Neural progenitor cell (in vitro differentiated cells): ENCODE measurements around the gene LGALS13. TPM values are rescaled to one million over a fixed set of nuclear protein-coding genes. Genes with fewer than 3 reads are reported as not detected.

ENCODE experiments used
- DNase-seq: peaks from one replicate; pipeline ENCODE4 v3.0.0-alpha.2; 2016; ENCODE audit warnings: low spot score
- H2AFZ ChIP-seq: fragments of 200-600 bp; sonication (generic); replicated peaks from 2 replicates; pipeline ENCODE4 v1.6.1; 2016; ENCODE audit warnings: antibody characterized with exemption
- H3F3A ChIP-seq: fragments of 200-600 bp; sonication (generic); 2 replicates; pipeline ENCODE4 v1.6.1; 2016; ENCODE audit warnings: antibody characterized with exemption, low read depth
- H3K27ac ChIP-seq: fragments of 200-600 bp; sonication (generic); 2 replicates; pipeline ENCODE4 v1.5.1; 2016; ENCODE audit warnings: mild to moderate bottlenecking
- H3K27me3 ChIP-seq: fragments of 200-600 bp; sonication (generic); 2 replicates; pipeline ENCODE4 v1.6.1; 2016; ENCODE audit warnings: mild to moderate bottlenecking, moderate library complexity
- H3K36me3 ChIP-seq: fragments of 200-600 bp; sonication (generic); 2 replicates; pipeline ENCODE4 v1.5.1; 2016
- H3K4me1 ChIP-seq: fragments of 200-600 bp; sonication (generic); 2 replicates; pipeline ENCODE4 v1.6.1; 2016; ENCODE audit warnings: mixed run types
- H3K4me2 ChIP-seq: fragments of 200-600 bp; sonication (generic); 2 replicates; pipeline ENCODE4 v1.6.1; 2016
- H3K4me3 ChIP-seq: fragments of 200-600 bp; sonication (generic); 2 replicates; pipeline ENCODE4 v1.5.1; 2016
- H3K79me2 ChIP-seq: fragments of 200-600 bp; sonication (generic); 2 replicates; pipeline ENCODE4 v1.6.1; 2016; ENCODE audit warnings: low read depth
- H3K9ac ChIP-seq: fragments of 200-600 bp; sonication (generic); 2 replicates; pipeline ENCODE4 v1.6.1; 2016
- H3K9me3 ChIP-seq: fragments of 200-600 bp; sonication (generic); 2 replicates; pipeline ENCODE4 v1.5.1; 2016; ENCODE audit warnings: low read depth
- H4K20me1 ChIP-seq: fragments of 200-600 bp; sonication (generic); 2 replicates; pipeline ENCODE4 v1.6.1; 2016; ENCODE audit warnings: low read depth
- H3K27ac Mint-ChIP-seq: 3 replicates; pipeline ENCODE4 v1.8.0; 2021; ENCODE audit warnings: mixed read lengths
- H3K27me3 Mint-ChIP-seq: 2 replicates; pipeline ENCODE4 v1.8.0; 2022; ENCODE audit warnings: low read depth, mild to moderate bottlenecking, inconsistent platforms, moderate library complexity, mixed read lengths; ENCODE audit not compliant: insufficient read depth
- H3K36me3 Mint-ChIP-seq: 3 replicates; pipeline ENCODE4 v1.8.0; 2021; ENCODE audit warnings: mixed read lengths
- H3K4me1 Mint-ChIP-seq: 3 replicates; pipeline ENCODE4 v1.8.0; 2021; ENCODE audit warnings: mixed read lengths
- H3K4me3 Mint-ChIP-seq: 3 replicates; pipeline ENCODE4 v1.8.0; 2021; ENCODE audit warnings: mild to moderate bottlenecking, moderate library complexity, mixed read lengths
- H3K9me3 Mint-ChIP-seq: 3 replicates; pipeline ENCODE4 v1.8.0; 2020; ENCODE audit warnings: mixed read lengths
- EZH2 ChIP-seq: fragments of 200-600 bp; sonication (generic); IDR thresholded peaks from 2 replicates; pipeline ENCODE4 v1.6.1; 2017; ENCODE audit warnings: antibody characterized with exemption, mild to moderate bottlenecking, moderate library complexity
- EZH2phosphoT487 ChIP-seq: fragments of 200-600 bp; sonication (generic); IDR thresholded peaks from 2 replicates; pipeline ENCODE4 v1.6.1; 2017; ENCODE audit warnings: antibody characterized with exemption
- total RNA-seq: library from RNA; depleted of rRNA; stranded (reverse); fragments of >200 nt; gene quantifications from 2 replicates; pipeline ENCODE4 v1.2.3, GENCODE V29; 2015; ENCODE audit warnings: low replicate concordance
- TF ChIP-seq, protein P1 (sequence below): fragments of 200-600 bp; sonication (generic); IDR thresholded peaks from 2 replicates; pipeline ENCODE4 v1.5.1; 2017; ENCODE audit warnings: antibody characterized with exemption, mild to moderate bottlenecking

Gene LGALS13, protein sequence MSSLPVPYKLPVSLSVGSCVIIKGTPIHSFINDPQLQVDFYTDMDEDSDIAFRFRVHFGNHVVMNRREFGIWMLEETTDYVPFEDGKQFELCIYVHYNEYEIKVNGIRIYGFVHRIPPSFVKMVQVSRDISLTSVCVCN
- total RNA-seq: not detected in 2 replicates

DNA sequence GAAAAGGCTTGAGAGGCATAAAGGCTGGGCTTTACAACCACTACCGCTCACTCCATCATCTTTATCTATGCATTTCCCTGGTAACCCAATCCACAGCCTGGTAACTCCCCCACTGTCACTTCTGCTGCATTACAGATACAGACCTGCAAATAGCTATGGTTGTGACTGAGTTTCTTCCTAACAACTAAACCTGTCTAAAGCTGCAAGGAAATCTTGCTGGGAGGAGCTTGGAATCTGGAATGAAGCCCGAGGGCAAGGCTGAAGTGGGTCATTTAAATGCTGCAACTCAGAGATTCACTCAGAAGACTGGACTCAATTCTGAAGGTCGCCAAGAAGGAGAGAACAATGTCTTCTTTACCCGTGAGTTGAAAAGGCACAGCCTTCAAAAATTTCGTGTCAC lies at the start of gene LGALS13:
Gene LGALS13, plus strand, starts transcription at position 301 of the 400 bp plus-strand sequence. Its CDS starts 45 bp downstream, at position 346.
- DNase-seq: no peak
- Histone ChIP-seq H3K79me2 (no peaks in the 10 kb centered on the region), H3K9ac (no peak within 1 kb of the TSS), H2AFZ (no peak within 1 kb of the TSS), H3K27me3 (peaks cover 8% of the 10 kb centered on the region), H3K4me2 (no peak within 1 kb of the TSS), H3K4me1 (no peaks in the 10 kb centered on the region), H3F3A (no peaks in the 10 kb centered on the region), H3K4me3 (no peak within 1 kb of the TSS), H4K20me1 (no peaks in the 10 kb centered on the region), H3K9me3 (no peaks in the 10 kb centered on the region), H3K36me3 (no peaks in the 10 kb centered on the region), H3K27ac (no peak within 1 kb of the TSS)
- no peak within 1 kb of the TSS for H3K4me3 Mint-ChIP-seq
- TF ChIP-seq EZH2: no peak
- TF ChIP-seq, protein P1, sequence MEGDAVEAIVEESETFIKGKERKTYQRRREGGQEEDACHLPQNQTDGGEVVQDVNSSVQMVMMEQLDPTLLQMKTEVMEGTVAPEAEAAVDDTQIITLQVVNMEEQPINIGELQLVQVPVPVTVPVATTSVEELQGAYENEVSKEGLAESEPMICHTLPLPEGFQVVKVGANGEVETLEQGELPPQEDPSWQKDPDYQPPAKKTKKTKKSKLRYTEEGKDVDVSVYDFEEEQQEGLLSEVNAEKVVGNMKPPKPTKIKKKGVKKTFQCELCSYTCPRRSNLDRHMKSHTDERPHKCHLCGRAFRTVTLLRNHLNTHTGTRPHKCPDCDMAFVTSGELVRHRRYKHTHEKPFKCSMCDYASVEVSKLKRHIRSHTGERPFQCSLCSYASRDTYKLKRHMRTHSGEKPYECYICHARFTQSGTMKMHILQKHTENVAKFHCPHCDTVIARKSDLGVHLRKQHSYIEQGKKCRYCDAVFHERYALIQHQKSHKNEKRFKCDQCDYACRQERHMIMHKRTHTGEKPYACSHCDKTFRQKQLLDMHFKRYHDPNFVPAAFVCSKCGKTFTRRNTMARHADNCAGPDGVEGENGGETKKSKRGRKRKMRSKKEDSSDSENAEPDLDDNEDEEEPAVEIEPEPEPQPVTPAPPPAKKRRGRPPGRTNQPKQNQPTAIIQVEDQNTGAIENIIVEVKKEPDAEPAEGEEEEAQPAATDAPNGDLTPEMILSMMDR: no peak
- no peak for TF ChIP-seq EZH2phosphoT487
- no peaks in the 10 kb centered on the region for H3K4me1 Mint-ChIP-seq
- peaks cover 5% of the 10 kb centered on the region for H3K27me3 Mint-ChIP-seq
- H3K9me3 Mint-ChIP-seq: peaks cover 2% of the 10 kb centered on the region
- no peaks in the 10 kb centered on the region for H3K36me3 Mint-ChIP-seq
- H3K27ac Mint-ChIP-seq: no peak within 1 kb of the TSS

DNA sequence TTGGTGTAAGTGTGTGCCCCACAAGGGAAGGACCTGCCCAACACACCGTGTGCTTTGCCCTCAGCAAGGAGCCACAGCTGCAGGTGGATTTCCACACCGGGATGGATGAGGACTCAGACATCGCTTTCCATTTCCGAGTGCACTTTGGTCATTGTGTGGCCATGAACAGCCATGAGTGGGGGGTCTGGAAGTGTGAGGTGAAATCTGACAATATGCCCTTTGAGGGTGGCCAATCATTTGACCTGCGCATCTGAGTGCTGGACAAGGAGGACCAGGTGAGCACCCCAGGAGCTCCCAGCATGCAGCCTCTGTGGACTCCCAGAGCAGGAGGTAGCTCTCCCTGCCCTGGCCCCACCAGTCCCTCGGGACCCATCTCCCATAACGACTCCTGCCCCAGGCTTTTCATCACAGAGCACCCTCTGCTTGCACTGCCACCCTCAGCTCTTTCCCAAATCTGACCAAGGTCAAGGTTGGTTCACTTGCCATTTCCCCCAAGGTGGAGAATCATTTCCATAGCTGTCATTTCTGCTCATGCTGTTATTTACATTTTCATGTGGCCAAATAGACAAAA lies 49.2 kb upstream of the LGALS13 start:
- Histone ChIP-seq H3K27me3 (peaks cover 3% of the 10 kb centered on the region), H3K9me3 (no peaks in the 10 kb centered on the region), H3K27ac (no peak overlapping the region), H3K79me2 (no peaks in the 10 kb centered on the region), H3K4me1 (no peaks in the 10 kb centered on the region), H3K4me3 (no peak overlapping the region), H2AFZ (no peak overlapping the region), H3K9ac (no peak overlapping the region), H3F3A (no peaks in the 10 kb centered on the region), H3K36me3 (no peaks in the 10 kb centered on the region), H4K20me1 (no peaks in the 10 kb centered on the region), H3K4me2 (no peak overlapping the region)
- TF ChIP-seq, protein P1: no peak
- TF ChIP-seq EZH2phosphoT487 (no peak), EZH2 (no peak)
- H3K9me3 Mint-ChIP-seq: no peaks in the 10 kb centered on the region
- DNase-seq: no peak
- H3K4me3 Mint-ChIP-seq: no peak overlapping the region
- H3K27me3 Mint-ChIP-seq: peaks cover 6% of the 10 kb centered on the region
- H3K27ac Mint-ChIP-seq: no peak overlapping the region
- H3K4me1 Mint-ChIP-seq: no peaks in the 10 kb centered on the region
- H3K36me3 Mint-ChIP-seq: no peaks in the 10 kb centered on the region

- no peak overlapping the region for H3K4me3 Mint-ChIP-seq
- H3K27ac Mint-ChIP-seq: no peak overlapping the region
- TF ChIP-seq, protein P1: no peak
- no peak for TF ChIP-seq EZH2phosphoT487
- TF ChIP-seq EZH2: no peak
- Histone ChIP-seq H3K36me3 (no peaks in the 10 kb centered on the region), H3K4me3 (no peak overlapping the region), H3K27me3 (peaks cover 3% of the 10 kb centered on the region), H4K20me1 (no peaks in the 10 kb centered on the region), H3F3A (no peaks in the 10 kb centered on the region), H3K9me3 (no peaks in the 10 kb centered on the region), H2AFZ (no peak overlapping the region), H3K9ac (no peak overlapping the region), H3K4me2 (no peak overlapping the region), H3K4me1 (no peaks in the 10 kb centered on the region), H3K79me2 (no peaks in the 10 kb centered on the region), H3K27ac (no peak overlapping the region)
- DNase-seq: no peak
- no peaks in the 10 kb centered on the region for H3K36me3 Mint-ChIP-seq
- no peaks in the 10 kb centered on the region for H3K4me1 Mint-ChIP-seq
- peaks cover 8% of the 10 kb centered on the region for H3K27me3 Mint-ChIP-seq
- H3K9me3 Mint-ChIP-seq: no peaks in the 10 kb centered on the region
Measured at GRCh38 chr19:39554701-39555311, 47.5 kb upstream of the LGALS13 start.
